GM21723 (cell line): Measurements from ENCODE around the gene HAGHL.
A peak's percentile ranks its signal among the peaks of the same experiment; 100 is the strongest.
"Not testable (repeated sequence)": the region's sequence is repeated elsewhere in the genome, so short reads cannot be mapped to it uniquely, and the experiment has no call there.

ENCODE experiments used
- ATAC-seq: cut with Tn5 transposase; IDR thresholded peaks from one replicate; pipeline ENCODE4 v1.9.1; 2021; ENCODE audit warnings: mild to moderate bottlenecking, moderate library complexity; ENCODE audit not compliant: unreplicated experiment

The HAGHL gene

DNA sequence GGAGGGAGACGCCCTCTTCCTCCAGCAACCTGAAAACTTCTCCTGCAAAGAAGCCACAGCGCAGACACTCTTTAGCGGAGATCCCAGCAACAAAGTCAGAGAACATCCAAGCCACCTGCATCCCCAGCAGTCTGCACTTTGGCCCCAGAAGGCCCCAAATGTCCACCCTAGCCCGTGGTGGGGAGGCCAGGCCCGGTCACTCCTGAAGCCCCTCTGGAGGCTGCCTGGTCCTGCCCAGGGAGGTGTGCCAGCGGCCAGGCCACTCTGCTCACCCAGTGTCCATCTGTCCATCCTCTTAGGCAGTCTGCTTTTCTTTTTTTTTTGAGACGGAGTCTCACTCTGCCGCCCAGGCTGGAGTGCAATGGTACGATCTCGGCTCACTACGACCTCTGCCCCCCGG is 5.4 kb downstream of the HAGHL start:
- no peak for ATAC-seq

- ATAC-seq, result no peak
Observed at GRCh38 chr16:732936-733335, 6.0 kb downstream of the HAGHL start.

DNA sequence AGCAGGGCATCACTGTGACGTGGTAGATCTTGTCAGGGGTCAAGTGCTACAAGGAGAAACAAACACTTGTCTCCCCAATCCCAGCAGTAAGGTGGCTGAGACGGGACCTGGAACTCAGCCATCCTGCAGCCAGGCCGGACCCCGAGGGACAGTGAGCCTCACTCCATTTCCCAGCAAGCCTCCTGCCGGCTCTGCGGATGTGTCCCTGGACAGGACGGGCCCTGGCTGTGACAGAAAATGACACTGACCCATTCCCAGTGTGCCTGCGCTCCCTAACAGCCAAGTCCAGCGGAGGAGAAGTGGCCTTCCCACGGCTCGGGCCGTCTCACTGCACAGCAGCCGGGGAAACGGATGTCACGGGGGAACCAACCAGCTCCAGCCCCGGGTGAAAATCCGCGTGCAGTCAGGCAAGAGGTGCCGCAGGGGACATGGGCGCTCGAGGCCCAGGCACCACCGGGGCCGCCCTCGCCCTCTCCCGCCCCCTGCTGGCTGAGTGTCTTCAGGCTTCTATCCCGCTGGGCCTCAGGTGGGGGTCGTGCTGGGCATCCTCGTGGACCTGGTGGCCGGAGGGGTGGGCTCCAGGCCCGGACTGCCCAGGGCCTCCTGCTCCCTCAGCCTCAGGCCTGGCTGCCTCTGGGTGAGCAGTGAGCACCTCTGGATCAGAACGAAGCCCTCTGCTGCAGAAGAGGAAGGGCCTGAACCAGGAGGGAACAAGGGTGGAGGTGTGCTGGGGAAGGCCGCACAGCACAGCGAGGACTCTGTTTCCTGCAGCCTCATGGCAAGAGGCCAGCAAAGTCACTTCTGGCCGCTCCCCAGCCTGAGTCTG is 6.7 kb downstream of the HAGHL start:
- ATAC-seq, result no peak

DNA sequence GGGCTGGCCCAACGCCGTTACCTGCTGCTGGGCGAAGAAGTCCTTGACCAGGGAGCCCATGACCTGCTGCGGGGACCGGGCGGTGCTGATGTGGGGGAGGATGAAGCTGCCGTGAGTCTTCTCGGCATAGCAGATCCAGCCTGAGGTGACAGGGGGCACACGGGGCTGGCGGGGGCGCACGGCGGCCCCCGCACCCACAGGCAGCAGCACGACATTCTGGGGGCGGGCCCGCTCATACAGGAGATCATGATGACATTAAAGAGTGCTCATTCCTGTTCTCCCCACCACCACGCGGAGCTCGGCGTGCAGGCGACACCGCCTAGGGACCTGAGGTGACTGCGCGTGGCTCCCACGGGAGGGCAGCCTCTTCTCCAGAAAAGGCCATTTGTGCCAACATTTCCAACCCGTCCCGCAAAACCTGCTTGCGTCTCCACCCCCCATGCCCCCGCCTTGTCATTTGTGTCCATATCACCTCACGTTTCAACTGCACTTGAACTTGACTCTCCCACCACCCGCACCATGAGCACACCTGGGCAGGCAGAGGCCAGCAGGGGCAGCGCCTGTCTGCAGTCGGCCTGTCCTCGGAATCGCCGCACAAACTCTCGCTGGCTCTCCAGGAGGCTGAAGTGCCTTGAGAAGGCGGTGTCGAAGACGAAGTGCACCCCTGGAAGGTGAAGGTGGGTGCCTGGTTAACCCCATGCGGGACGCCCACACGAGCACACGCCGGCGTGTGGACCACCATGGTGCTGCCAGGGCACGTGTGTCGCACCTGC is 7.5 kb downstream of the HAGHL start:
- ATAC-seq, result no peak

- no peak for ATAC-seq
Observed at GRCh38 chr16:734981-735881, 8.3 kb downstream of the HAGHL start.

DNA sequence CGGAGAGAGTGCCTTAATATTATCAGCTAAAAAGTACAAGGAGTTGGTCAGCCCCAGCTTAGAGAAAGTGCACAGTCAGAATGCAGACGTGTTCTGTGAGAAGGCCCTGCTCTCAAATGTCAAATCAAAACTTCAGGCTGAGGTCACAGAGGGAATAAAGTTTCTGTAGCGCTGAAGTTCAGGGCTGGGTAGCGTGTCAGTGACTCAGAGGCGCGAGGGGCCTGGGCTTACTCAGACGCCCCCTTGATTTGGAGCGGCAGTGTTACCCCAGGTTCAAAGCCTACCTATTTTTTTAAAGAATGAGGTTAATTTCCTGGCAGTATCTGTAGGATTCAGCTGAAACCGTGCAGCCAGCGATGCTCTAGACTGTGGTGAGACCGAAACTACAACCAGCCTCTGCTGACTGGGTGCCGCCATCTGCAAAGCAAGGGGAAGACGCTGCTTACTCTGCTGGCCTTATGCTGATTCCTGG is 9.1 kb downstream of the HAGHL start:
- no peak for ATAC-seq

- no peak for ATAC-seq
Observed at GRCh38 chr16:736936-737481, 10.1 kb downstream of the HAGHL start.

DNA sequence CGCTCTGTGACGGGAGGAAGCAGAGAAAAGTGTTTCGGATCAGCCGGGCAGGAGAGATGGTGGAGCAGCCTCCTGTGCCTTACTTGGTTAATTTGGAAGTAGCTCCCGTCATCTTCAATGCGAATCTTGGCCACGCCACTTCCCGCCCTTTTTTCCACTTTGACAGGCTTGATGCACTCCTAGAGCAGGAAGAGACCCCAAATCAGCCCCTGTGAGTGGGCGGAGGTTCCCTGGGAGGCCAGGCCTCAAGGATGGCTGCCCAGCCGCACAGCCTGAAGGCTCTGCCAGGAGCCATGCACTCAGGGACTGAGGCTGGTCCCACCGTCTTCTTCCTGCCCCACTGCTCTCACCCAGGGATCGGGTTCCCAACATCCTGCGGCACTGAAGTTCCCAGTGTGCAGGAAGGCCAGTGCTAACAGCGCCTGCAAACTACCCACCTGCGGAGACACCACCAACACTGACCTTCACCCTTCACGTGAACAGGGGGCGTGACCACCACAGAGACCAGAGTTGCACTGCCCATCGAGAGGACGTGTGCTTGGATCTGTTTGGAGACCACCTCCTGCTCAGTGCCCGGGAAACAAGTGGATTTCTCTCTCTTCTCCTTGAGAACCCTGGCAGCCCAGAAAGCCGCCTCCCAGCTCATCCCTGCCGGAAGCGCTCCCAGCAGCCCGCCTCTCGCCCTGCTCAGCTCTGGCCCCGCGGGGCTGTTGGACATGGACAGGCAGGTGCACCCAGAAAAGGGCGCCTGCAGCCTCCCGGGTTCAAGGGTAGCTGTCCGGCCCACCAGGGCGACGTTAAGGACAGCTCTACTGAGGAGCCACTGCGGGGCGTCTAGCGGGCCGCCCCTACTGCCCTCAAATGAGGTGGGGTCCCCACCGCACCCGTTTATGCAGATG is 12.9 kb downstream of the HAGHL start:
- ATAC-seq, result no peak

- ATAC-seq, result no peak
Observed at GRCh38 chr16:740459-740763, 13.5 kb downstream of the HAGHL start.

GRCh38 chr16:740764-741505 is 14.0 kb downstream of the HAGHL start, which contains the start of gene CIAO3:
Gene CIAO3, minus strand, starts transcription at chr16:740997. Its CDS starts 12 bp downstream, at chr16:740985.
- peak; percentile 66 for ATAC-seq

DNA sequence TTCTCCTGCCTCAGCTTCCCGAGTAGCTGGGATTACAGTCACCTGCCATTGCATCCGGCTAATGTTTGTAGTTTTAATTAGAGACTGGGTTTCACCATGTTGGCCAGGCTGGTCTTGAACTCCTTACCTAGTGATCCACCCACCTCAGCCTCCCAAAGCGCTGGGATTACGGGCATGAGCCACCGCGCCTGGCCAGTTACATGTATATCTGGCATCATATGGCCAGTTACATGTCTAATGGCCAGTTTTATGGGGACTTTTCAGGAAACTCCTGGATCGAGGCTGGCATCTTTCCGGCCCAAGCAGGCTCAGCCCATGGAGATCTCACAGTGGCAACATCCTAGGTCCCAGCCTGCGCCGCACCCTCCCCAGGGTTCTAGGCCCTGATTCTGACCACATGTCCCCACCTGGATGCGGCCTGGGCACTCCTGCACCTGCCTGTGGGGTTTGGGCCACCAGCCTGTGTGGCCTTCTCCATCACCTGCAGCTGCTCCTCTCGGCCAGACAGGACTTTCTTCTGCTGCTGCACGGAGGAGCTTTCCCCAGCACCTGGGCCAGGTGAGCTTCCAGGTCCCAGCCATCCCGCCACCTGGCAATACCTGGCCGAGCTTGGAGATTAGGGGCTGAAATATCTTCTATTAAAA is 15.2 kb downstream of the HAGHL start:
- ATAC-seq, result no peak

DNA sequence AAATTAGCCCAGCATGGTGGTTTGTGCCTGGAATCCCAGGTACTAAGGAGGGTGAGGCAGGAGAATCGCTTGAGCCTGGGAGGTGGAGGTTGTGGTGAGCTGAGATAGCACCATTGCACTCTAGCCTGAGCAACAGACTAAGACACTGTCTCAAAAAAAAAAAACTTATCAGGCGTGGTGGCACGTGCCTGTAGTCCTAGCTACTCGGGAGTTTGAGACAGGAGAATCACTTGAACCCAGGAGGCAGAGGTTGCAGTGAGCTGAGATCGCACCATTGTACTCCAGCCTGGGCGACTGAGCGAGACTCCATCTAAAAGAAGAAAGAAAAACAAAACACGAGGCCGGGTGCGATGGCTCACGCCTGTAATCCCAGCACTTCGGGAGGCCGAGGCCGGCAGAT is 16.0 kb downstream of the HAGHL start:
- not testable (repeated sequence) for ATAC-seq

DNA sequence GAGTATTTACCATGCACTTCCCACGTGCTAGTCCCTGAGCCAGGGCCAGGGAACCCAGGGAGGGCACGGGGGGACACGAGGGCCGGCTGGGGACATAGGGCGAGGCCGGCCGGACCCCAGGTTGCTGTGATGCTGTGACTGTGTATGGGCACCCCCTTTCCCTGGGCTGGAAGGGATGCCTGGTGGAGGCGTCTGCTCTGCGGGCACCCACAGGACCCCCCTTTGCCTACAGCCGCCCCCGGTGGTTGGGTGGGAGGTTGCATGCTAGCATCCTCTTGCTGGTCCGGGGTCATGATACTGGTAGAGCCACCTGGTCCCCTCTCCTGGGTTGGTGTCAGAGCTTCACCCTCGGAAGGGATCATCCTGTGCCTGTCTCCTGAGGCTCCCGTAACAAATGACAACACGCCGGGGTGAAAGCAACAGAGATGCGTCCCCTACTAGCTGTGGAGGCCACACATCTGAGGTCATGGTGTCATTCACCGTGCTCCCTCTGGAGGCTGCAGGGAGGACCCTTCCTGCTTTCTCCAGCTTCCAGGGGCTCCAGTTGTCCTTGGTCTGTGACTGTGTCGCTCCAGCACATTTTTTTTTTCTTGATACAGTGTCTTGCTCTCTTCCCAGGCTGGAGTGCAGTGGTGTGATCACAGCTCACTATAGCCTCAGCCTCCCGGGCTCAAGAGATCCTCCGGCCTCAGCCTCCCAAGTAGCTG is 17.0 kb downstream of the HAGHL start:
- no peak for ATAC-seq

DNA sequence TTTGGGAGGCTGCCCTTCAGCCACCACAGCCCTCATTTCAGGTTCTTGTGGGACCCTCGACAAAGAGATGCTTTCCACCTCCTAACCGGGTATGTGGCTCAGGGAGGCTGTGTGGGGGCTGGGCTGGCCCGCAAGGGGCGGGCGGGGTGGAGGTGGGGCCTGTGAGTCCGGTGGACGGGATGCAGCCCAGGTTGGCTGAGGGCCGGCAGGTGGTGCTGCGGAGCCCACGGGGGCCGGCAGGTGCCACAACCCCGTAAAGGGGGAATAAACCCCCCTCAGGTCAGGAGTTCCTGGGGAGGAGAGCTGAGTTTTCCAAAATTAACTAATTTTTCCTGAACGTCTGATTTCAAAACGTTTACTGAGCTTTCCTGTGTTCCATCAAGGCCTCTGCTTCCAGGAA is 18.8 kb downstream of the HAGHL start:
- no peak for ATAC-seq

- no peak for ATAC-seq
Observed at GRCh38 chr16:746637-747036, 19.7 kb downstream of the HAGHL start.

DNA sequence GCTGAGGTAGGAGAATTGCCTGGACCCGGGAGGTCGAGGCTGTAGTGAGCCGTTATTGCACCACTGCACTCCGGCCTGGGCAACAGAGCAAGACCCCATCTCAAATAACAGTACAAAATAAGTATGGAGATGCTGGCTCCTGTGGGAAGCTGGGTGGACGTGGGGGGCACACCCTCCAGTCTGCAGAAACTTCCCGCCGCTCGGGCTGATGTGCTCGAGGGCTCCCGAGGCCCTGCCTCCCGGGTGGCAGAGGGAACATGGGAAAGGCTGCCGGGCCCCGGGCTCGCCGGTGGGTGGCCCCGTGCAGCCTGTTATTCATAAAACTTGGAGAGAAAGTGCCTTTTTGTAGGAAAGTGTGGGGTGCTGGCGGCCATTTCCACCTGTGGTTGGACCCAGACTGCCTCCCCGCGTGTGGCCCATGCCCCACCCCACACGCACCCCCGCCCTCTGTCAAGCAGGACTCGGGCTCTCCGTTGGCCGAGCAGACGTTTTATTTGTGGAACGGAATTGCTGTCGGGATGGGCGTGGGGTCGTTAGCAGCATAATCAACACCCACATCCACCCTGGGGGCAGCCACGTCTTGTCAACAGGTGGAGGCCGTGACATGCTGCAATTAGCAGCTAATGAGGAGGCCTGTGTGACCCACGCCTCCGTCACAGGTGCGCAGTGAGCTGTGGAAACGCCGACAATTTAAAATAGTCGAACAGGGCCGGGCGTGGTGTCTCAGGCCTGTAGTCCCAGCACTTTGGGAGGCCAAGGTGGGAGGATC is 21.3 kb downstream of the HAGHL start:
- ATAC-seq, result no peak

- no peak for ATAC-seq
Observed at GRCh38 chr16:749010-749409, 22.1 kb downstream of the HAGHL start.
